GM12872 (cell line): ENCODE measurements around the gene FHIT.

Experiments used
- TF ChIP-seq, protein P1 (sequence below): IDR thresholded peaks from 3 replicates; pipeline ENCODE4 v1.5.1; 2011; ENCODE audit warnings: low read depth, mild to moderate bottlenecking, low read length, moderate library complexity; ENCODE audit not compliant: insufficient read depth

FHIT gene

DNA sequence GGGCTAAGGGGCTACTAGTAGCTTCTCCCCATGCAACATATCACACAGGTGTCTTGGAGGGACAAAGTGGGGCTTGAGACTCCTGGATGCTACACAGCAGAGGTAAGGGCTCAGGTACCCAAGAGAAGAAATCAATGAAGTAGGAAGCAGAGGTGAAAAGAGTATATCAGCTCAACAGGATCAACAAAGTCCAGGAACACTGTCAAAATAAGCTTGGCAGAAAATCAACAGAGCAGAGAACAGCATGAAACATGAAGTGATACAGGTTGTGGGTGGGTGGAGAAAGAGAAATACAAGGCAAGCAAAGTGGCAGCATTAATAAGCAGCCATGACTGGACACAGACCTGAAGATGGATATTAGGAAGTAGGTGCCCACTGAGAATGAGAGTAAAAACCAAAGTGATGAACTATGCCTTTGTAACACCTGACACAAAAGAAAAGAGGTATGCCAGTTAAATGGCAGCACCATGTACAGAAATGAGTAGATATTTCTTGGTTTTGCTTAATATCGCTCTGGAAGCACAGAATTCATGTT, 637.4 kb downstream of the FHIT start:
- TF ChIP-seq, protein P1, sequence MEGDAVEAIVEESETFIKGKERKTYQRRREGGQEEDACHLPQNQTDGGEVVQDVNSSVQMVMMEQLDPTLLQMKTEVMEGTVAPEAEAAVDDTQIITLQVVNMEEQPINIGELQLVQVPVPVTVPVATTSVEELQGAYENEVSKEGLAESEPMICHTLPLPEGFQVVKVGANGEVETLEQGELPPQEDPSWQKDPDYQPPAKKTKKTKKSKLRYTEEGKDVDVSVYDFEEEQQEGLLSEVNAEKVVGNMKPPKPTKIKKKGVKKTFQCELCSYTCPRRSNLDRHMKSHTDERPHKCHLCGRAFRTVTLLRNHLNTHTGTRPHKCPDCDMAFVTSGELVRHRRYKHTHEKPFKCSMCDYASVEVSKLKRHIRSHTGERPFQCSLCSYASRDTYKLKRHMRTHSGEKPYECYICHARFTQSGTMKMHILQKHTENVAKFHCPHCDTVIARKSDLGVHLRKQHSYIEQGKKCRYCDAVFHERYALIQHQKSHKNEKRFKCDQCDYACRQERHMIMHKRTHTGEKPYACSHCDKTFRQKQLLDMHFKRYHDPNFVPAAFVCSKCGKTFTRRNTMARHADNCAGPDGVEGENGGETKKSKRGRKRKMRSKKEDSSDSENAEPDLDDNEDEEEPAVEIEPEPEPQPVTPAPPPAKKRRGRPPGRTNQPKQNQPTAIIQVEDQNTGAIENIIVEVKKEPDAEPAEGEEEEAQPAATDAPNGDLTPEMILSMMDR = no peak

DNA sequence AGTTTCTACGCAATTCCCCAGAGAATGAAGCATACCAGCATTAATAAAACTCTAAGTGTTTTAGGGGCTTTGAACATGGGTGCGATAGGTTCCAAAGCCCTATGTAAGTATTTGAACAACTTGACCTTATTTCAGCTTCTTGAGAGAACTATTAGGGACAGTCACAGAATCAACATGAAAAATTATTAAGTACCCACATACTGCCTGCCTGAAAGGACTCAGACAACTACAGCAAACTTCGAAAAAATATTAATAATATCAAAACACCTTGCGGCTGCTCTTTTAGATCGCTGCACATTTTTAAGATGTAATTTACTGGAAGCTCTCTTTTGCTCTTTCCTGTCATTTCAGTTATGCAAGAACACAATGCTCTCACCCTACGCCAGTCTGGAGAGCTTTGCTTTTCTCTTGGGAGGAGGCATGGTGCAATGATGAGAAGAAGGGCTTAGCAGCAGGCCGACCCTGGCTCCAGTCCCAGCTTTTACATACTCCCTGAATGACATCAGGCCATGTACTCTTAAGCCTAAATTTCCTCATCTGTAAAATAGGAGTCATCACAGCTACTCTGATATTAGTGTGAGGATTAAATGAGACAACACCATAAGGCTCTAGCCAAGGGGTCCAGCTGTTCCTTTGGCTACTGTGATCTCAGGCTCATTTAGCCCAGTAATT, 640.7 kb downstream of the FHIT start:
- TF ChIP-seq, protein P1 = no peak

DNA sequence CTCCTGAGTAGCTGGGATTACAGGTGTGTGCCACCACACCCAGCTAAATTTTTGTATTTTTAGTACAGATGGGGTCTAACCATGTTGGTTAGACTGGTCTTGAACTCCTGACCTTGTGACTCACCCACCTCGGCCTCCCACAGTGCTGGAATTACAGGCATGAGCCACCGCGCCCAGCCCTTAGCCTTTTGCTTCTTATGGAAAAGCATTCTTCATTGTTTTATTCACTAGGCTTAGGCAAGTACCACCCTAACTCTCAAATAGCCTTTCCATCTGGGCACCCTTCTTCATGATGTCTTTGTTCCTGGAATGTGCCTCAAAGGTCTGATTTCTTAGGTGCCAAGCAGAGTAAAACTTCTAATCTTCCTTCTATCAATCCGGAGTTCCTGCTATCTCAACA, 641.8 kb downstream of the FHIT start:
- TF ChIP-seq, protein P1 = no peak

DNA sequence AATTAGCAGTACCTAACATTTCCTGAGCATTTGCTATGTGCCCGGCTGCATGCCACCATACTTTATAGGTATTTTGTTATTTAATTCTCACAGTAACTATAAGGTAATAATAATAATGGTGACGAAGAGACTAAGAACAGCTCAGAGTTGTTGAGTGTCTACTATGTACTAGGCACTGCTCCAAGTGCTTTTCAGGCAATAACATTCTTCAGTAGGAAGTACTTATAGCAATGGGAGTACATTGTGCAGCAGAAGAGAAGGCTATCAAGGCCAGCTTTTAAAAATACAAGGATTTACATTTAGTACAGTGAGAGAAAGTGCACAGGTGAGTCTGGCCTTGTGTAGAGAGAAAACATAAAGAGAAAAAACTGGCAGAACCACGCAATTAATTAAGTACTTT, 647.4 kb downstream of the FHIT start:
- TF ChIP-seq, protein P1 = no peak

DNA sequence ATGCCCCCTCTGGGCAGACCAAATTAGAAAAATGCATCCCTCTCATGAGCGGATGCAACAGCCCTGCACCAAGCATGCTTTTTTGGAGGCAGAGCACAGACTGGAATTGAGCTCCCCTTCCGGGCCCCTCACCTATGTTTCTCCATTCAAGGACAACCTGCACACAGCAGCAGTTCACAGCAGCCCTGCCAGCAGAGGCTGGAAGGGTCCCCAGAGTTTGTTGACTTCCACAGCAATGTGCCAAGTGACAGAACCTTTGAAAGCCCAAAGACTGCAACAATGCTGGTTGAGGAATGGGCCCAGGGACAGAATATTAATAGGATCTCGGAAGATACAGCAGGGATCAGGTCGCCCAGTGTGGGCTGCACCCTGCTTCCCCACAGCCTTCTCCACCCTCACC, 650.4 kb downstream of the FHIT start:
- TF ChIP-seq, protein P1 = no peak

DNA sequence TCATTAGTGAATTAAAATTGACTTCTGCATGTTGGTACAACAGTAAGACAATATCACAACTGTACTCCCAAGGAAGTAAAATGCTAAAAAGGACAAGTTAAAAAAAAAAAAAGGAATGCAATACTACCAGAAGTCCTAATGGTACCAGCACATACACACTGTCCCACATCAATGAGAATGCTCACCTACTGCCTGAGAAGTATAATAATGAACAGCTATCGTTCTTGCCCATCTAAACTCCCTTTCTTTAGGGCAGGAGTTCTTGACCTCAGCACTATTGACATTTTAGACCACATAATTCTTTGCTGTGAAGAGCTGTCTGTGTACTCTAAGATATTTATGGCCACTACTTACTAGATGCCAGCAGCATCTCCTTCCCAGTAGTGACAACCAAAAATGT, 651.7 kb downstream of the FHIT start:
- TF ChIP-seq, protein P1 = no peak

DNA sequence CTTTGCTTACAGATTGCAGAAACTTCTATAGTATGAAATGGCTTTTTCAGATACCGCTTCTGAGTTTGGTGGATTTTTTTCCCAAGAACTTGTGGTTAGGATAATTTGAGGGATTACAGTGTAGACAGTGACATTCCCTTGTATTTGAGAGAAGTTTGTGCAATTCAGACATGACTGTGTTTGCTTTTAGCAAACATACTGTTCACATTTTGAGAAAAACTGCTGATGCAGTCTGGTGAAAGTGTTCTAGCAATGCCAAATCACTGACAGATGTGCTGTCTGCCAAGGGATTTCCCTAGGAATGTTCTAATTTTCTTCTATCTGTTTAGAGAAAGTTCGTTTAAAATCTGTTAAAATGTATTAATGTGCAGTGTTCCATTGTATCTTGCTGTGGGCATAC, 652.6 kb downstream of the FHIT start:
- TF ChIP-seq, protein P1 = no peak
